ENCODE data around the gene PRKAR1B. TPM values are rescaled to one million over a fixed set of nuclear protein-coding genes. Genes with fewer than 3 reads are reported as not detected.

Gene PRKAR1B
- total RNA-seq, 1 experiment from 2014 or later = 62.0 TPM

DNA sequence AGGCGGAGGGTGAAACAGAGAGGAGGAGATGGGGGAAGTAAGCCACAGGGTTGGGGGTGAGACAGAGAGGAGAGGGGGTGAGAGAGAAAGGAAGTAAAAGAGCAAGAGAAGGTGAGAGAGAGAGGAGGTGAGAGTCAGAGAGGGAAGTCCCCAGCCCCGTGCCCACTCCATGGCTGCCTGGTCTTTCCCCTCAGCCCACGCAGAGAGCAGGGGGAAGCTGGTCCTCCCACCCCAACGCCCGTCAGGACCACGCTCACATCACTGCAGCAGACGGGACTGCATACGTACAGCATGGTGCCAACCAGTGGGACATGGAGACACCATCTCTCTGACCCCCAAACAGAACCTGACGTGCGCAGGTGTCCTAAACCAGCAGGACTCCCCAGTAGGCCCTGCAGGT lies 195.3 kb downstream of the PRKAR1B start:
- DNase-seq (ENCODE audit: low read depth, low spot score) = no peak
- no peak for ATAC-seq
- BruUV-seq (replicated peaks) = no TSS peak
- no peak overlapping the region for H3K4me3 ChIP-seq (ENCODE audit: low read depth in 2 of 2, low read length in 2 of 2)
- TF ChIP-seq SIN3A (IDR thresholded peaks at IDR 0.05; ENCODE audit: borderline replicate concordance, insufficient read depth, low read depth, low read length) (no peak), TCF7L2 (IDR thresholded peaks at IDR 0.05; ENCODE audit: low read depth, low read length) (no peak), POLR2AphosphoS5 (IDR thresholded peaks at IDR 0.05; ENCODE audit: low read depth, low read length) (no peak)
- TF ChIP-seq, protein P1, sequence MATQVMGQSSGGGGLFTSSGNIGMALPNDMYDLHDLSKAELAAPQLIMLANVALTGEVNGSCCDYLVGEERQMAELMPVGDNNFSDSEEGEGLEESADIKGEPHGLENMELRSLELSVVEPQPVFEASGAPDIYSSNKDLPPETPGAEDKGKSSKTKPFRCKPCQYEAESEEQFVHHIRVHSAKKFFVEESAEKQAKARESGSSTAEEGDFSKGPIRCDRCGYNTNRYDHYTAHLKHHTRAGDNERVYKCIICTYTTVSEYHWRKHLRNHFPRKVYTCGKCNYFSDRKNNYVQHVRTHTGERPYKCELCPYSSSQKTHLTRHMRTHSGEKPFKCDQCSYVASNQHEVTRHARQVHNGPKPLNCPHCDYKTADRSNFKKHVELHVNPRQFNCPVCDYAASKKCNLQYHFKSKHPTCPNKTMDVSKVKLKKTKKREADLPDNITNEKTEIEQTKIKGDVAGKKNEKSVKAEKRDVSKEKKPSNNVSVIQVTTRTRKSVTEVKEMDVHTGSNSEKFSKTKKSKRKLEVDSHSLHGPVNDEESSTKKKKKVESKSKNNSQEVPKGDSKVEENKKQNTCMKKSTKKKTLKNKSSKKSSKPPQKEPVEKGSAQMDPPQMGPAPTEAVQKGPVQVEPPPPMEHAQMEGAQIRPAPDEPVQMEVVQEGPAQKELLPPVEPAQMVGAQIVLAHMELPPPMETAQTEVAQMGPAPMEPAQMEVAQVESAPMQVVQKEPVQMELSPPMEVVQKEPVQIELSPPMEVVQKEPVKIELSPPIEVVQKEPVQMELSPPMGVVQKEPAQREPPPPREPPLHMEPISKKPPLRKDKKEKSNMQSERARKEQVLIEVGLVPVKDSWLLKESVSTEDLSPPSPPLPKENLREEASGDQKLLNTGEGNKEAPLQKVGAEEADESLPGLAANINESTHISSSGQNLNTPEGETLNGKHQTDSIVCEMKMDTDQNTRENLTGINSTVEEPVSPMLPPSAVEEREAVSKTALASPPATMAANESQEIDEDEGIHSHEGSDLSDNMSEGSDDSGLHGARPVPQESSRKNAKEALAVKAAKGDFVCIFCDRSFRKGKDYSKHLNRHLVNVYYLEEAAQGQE (IDR thresholded peaks at IDR 0.05; ENCODE audit: insufficient read depth in 1 of 2, low read depth in 2 of 2, low read length in 1 of 2) = no peak
- TF ChIP-seq, protein P2, sequence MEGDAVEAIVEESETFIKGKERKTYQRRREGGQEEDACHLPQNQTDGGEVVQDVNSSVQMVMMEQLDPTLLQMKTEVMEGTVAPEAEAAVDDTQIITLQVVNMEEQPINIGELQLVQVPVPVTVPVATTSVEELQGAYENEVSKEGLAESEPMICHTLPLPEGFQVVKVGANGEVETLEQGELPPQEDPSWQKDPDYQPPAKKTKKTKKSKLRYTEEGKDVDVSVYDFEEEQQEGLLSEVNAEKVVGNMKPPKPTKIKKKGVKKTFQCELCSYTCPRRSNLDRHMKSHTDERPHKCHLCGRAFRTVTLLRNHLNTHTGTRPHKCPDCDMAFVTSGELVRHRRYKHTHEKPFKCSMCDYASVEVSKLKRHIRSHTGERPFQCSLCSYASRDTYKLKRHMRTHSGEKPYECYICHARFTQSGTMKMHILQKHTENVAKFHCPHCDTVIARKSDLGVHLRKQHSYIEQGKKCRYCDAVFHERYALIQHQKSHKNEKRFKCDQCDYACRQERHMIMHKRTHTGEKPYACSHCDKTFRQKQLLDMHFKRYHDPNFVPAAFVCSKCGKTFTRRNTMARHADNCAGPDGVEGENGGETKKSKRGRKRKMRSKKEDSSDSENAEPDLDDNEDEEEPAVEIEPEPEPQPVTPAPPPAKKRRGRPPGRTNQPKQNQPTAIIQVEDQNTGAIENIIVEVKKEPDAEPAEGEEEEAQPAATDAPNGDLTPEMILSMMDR (IDR thresholded peaks at IDR 0.05) = no peak
- peaks cover 6% of the 10 kb centered on the region for H3K4me1 ChIP-seq (ENCODE audit: control insufficient read depth, insufficient read depth, low read length)
- H3K27me3 ChIP-seq (ENCODE audit: control insufficient read depth, insufficient read depth, low read length) = no peaks in the 10 kb centered on the region
- ChIA-PET POLR2A (no interaction called here), CTCF (no interaction called here)
- no peaks in the 10 kb centered on the region for H3K36me3 ChIP-seq (ENCODE audit: control insufficient read depth, insufficient read depth, low read length)
- H3K27ac ChIP-seq (ENCODE audit: low read length) = no peak overlapping the region
- in situ Hi-C loops (cut with HindIII; ENCODE audit: low pct_unique_long_range_greater_than_20kb, low sequenced_read_pairs) = no loop called here
- H3K9me3 ChIP-seq (ENCODE audit: control insufficient read depth, insufficient read depth, low read depth, low read length) = no peaks in the 10 kb centered on the region
- intact Hi-C loops (cut with micrococcal nuclease; ENCODE audit: unreplicated experiment) = no loop called here

DNA sequence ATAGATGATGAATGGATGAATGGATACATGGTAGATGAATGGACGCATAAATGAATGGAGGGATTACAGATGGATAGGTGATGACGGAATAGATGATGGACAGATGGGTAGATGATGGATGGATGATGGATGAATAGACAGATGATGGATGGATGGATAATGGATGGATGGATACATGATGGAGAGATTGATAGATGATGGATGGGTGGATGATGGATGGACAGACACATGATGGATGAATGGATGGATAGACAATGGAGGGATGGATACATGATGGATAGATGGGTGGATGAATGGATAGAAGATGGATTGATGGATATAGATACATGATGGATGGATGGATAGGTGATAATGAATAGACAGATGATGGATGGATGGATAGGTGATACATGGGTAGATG lies 198.6 kb downstream of the PRKAR1B start:
- no TSS peak for BruUV-seq (replicated peaks)
- intact Hi-C loops (cut with micrococcal nuclease; ENCODE audit: unreplicated experiment) = loop anchor here (10.0 kb wide), 1 partner anchor 106 kb away; no protein-coding TSS in a partner anchor
- ATAC-seq = no peak
- H3K4me3 ChIP-seq (ENCODE audit: low read depth in 2 of 2, low read length in 2 of 2) = no peak overlapping the region
- TF ChIP-seq, protein P2 (IDR thresholded peaks at IDR 0.05) = no peak
- no peak for TF ChIP-seq POLR2AphosphoS5 (IDR thresholded peaks at IDR 0.05; ENCODE audit: low read depth, low read length)
- TF ChIP-seq TCF7L2 (IDR thresholded peaks at IDR 0.05; ENCODE audit: low read depth, low read length) = no peak
- TF ChIP-seq SIN3A (IDR thresholded peaks at IDR 0.05; ENCODE audit: borderline replicate concordance, insufficient read depth, low read depth, low read length) = no peak
- TF ChIP-seq, protein P1 (IDR thresholded peaks at IDR 0.05; ENCODE audit: insufficient read depth in 1 of 2, low read depth in 2 of 2, low read length in 1 of 2) = no peak
- no peaks in the 10 kb centered on the region for H3K9me3 ChIP-seq (ENCODE audit: control insufficient read depth, insufficient read depth, low read depth, low read length)
- in situ Hi-C loops (cut with HindIII; ENCODE audit: low pct_unique_long_range_greater_than_20kb, low sequenced_read_pairs) = no loop called here
- H3K4me1 ChIP-seq (ENCODE audit: control insufficient read depth, insufficient read depth, low read length) = peaks cover 12% of the 10 kb centered on the region
- CTCF ChIA-PET = no interaction called here
- DNase-seq (ENCODE audit: low read depth, low spot score) = no peak
- no peaks in the 10 kb centered on the region for H3K36me3 ChIP-seq (ENCODE audit: control insufficient read depth, insufficient read depth, low read length)
- H3K27me3 ChIP-seq (ENCODE audit: control insufficient read depth, insufficient read depth, low read length) = no peaks in the 10 kb centered on the region
- POLR2A ChIA-PET = no interaction called here
- H3K27ac ChIP-seq (ENCODE audit: low read length) = no peak overlapping the region
